ENCODE results near the gene PPL.

DNA sequence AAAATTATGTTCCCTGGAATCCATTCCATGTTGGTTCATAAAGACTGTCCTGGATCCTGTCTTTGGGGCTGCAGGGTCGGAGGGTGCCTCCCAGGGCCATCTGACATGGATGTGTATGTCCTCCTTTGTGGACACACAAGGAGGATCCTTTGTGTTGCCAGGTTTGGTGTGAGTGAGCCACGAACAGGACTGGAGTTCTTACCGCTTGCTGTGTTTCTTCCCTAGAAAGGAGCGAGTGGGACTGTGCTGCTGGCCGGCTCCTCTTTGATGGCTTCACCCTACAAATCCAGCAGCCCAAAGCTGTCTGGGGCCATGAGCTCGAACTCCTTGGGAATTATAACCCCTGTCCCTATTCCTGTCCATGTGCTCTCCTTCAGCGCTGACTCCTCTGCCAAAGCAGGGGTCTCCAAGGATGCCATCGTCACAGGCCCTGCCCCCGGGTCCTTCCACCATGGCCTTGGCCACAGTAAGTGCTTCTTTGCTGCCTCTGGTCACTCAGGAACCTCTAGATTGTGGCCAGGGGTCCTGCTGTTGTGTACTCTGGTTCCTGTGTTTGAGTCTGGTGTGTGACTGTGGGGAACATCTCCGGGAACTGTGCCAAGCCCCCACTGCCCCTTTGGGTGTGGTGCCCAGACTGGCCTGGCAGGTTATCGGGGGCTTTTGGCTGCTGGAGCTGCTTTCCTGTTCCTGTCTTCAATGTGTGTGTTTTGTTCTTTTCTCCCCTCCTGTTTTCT lies 60.1 kb downstream of the PPL start:
- no peak for TF ChIP-seq POLR2A (IDR thresholded peaks at IDR 0.05)
- TF ChIP-seq, protein P1, sequence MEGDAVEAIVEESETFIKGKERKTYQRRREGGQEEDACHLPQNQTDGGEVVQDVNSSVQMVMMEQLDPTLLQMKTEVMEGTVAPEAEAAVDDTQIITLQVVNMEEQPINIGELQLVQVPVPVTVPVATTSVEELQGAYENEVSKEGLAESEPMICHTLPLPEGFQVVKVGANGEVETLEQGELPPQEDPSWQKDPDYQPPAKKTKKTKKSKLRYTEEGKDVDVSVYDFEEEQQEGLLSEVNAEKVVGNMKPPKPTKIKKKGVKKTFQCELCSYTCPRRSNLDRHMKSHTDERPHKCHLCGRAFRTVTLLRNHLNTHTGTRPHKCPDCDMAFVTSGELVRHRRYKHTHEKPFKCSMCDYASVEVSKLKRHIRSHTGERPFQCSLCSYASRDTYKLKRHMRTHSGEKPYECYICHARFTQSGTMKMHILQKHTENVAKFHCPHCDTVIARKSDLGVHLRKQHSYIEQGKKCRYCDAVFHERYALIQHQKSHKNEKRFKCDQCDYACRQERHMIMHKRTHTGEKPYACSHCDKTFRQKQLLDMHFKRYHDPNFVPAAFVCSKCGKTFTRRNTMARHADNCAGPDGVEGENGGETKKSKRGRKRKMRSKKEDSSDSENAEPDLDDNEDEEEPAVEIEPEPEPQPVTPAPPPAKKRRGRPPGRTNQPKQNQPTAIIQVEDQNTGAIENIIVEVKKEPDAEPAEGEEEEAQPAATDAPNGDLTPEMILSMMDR (IDR thresholded peaks at IDR 0.05) = no peak

All from Peyer's patch (tissue), 4 donors.